Embryonic facial prominence (tissue), 1 donor: ENCODE measurements around the gene TANGO6.
"Not testable (repeated sequence)": the region's sequence is repeated elsewhere in the genome, so short reads cannot be mapped to it uniquely, and the experiment has no call there.

Source experiments
- DNase-seq: peaks from one replicate; pipeline ENCODE4 v3.0.0-alpha.2; 2016; ENCODE audit errors: extremely low spot score

TANGO6 gene

DNA sequence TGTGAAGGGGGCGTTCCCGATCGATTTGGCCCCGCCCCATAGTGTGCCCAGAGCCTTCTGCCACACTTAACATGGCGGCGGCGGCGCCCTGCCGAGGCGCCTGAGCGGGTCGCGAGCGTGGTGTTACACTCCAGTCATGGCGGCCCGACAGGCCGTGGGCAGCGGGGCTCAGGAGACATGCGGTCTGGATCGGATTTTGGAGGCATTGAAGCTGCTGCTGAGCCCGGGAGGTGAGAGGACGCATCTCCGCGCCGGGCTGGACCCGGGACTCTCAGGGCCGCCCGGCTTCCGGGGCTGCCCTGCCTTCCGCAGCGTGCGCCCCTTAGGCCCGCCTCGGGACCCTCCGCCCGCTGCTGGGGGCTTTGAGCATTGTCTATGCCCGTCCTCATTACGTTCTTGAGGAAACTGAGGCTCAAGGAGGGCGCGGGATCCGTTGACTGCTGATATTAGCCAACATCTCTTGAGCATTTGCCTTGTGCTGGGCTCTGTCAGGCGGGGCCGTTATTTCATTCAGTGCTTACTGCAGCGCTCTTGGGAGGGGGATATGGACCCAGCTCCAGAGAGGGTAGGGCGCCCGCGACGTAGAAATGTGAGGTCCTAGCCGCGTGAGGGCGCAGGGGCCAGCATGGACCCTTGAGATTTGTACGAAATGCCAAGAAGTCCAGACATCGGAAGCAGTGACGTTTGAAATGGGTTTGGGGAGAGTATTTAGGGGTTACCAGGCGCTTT lies at the start of gene TANGO6:
Gene TANGO6 (plus strand): TSS at position 50 of the 729 bp plus-strand sequence. CDS start 87 bp downstream, at position 137.
- DNase-seq = peak; percentile 54

DNA sequence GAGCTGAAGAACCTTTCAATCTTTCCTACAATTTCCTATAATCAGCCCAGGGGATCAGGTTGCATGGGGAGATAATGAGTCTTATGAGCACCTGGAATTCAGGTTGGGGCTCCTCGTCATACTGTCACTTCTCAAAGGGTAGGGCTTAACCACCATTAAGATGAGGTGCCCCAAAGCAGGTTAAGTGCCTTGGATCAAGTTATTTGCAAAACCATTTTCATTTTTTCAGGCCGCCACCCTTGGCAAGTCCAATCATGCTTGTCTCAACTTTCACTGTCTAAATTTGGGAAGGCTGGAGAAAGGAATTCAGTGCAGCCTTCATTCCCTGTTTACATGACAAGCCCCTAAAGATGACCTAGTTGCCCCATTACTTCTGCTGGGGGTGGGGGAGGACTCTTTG lies 44.9 kb upstream of the TANGO6 start:
- DNase-seq = no peak

DNA sequence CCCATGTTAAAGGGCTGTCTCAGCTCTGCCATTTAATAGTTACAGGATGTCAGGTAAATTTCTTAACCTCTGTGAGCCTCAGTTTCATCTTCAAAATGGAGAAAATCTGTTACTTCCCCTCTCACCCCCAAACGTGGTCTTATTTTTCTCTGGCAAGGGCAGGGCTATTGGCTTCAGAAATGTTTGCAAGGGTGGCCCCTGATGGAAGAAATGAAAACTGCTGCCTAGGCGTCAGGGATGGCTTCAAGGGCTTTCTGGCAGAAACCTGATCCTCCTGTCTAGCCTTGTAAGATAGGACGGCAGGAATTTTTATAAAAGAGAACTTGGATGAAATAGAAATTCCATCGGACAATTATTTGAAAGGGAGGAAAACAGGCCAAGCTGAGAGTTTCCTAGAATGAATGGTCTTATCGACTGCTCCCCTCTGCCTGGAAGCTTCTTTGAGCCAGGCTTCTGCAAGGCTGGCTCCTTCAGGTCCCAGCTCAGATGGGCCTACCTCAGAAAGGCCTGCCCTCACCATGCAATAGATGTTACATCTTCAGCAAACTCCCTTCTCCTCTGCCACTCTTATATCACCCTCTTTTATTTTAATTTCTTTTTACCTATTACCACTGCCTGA lies 43.0 kb upstream of the TANGO6 start:
- peak; percentile 80 for DNase-seq

DNA sequence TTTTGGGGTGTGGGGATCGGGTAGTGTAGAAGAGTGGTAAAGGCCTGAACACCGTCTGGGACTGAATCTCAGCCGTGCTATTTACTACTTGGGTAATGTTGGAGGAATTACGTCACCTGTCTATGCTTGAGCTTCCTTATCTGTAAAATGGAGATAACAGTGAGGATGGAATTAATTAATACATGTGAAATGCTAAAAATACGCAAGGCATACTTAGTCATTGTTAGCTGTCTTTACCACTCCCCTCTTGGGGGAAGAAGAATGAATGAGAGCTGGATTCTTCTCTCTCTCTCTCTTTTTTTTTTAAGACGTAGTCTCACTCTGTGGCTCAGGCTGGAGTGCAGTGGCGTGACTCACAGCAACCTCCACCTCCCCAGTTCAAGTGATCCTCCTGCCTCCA lies 41.1 kb upstream of the TANGO6 start:
- DNase-seq = no peak

GRCh38 chr16:68806422-68806821 lies 36.9 kb upstream of the TANGO6 start:
- DNase-seq = no peak

GRCh38 chr16:68806981-68807380 lies 36.4 kb upstream of the TANGO6 start:
- no peak for DNase-seq

DNA sequence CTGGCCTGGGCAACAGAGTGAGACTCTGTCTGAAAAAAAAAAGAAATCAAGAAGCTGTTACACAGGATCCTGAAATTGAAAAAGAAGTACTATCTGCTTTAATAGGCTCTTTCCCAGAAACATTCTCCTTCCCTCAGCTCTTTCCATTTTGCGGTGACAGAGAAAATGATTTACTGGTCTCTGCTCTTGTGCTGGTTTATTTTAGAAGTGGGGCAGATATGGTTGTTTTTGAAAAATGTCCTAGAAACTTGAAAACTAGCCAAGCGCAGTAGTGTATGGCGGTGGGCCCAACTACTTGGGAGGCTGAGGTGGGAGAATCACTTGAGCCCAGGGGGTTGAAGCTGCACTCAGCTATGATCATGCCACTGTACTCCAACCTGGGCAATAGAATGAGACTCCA lies 28.8 kb upstream of the TANGO6 start:
- DNase-seq = no peak

DNA sequence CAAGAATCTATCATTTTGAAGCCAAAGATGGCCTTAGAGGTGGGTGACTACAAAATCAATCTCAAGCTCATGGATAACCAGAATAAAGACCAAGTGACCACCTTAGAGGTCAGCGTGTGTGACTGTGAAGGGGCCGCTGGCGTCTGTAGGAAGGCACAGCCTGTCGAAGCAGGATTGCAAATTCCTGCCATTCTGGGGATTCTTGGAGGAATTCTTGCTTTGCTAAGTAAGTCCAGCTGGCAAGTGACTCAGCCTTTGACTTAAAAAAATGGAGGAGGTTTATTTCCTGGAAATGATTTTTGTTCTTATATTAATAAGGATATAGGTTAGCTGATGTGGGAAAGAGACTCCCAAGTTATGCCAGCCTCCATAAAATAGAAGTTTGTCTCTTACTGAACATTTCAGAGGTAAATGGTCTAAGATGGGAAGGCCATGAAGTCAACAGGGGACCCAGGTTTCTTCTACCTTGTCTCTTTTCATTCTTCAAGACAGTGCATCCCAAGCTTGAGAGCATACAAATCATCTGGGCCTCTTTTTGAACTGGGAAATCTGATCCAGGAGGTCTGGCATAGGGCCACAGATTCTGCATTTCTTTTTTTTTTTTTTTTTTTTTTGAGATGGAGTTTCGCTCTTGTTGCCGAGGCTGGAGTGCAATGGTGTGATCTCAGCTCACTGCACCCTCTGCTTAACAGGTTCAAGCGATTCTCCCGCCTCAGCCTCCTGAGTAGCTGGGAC lies 19.8 kb upstream of the TANGO6 start:
- no peak for DNase-seq

DNA sequence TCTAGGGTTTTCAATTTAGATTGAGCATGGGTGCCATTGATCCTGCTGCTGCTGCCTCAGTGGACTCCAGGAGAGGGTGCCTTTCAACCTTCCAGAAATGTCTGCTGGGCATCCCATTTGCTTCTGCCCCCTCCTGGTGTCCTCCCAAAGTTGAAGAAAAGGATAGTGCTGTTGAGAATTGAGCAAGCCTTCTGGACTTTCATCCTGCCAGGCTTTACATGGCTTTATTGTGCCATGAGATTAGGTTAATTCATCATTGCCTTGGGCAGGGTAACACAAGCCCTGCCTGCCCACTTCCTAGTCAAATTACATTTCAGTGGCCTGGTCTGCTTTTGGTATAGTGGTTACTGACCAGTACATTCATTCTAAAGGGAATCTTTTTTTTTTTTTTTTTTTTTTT lies 17.9 kb upstream of the TANGO6 start:
- DNase-seq = no peak

- no peak for DNase-seq
Measured at GRCh38 chr16:68826652-68827051, 16.7 kb upstream of the TANGO6 start.

GRCh38 chr16:68833251-68833650 lies 10.1 kb upstream of the TANGO6 start:
- DNase-seq = no peak

GRCh38 chr16:68834550-68834949 lies 8.8 kb upstream of the TANGO6 start:
- DNase-seq = no peak

DNA sequence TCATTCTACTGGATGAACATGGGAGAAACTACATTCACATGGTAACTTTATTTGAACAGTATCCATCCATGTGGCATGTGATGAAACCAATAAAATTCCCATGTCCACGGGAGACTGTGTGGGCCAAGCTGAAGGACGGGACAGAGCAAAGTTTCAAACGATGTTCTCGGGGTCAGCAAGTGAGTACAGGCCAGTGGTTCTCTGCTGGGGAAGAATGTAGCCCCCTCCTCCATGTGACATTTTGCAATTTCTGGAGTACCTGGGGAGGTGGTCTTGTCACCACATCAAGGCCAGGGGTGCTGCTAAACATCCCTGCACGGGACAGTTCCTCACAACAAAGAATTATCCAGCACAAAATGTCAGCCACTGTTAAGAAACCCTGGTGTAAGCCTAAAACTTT lies 7.4 kb upstream of the TANGO6 start:
- DNase-seq = no peak

DNA sequence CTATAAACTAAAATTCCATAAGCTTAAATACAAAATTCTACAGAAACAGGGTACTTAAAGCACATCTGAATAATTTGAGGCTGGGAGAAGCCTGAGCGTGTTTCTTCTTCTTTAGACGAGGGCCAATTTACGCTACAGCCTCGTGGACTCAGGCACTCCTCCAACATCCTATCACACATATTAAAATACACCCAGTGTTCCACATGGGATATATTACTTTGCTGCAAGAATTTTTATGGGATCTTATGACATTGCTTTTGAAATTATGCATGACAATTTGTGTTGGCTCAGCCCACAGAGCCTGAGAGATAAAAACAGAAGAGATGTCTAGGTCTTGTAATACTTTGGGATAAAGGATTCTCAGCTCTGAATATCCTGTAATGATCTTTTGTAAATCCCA lies 3.5 kb upstream of the TANGO6 start:
- no peak for DNase-seq

DNA sequence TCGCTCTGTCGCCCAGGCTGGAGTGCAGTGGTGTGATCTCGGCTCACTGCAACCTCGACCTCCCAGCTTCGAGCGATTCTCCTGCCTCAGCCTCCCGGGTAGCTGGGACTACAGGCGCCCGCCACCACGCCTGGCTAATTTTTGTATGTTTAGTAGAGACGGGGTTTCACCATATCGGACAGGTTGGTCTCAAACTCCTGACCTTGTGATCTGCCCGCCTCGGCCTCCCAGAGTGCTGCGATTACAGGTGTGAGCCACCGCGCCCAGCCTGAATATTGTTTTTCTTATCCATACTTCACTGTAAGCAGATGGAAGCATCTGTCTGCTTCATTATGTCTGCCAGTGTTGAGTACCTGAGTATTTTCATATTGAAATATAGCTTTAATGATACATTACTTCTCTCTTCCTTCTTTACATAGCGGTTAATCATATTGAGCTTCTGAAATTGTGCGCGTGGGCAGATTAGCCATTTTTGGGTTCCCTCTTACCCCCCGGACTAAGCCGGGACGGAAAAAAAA lies 308 bp upstream of the TANGO6 start:
- not testable (repeated sequence) for DNase-seq

DNA sequence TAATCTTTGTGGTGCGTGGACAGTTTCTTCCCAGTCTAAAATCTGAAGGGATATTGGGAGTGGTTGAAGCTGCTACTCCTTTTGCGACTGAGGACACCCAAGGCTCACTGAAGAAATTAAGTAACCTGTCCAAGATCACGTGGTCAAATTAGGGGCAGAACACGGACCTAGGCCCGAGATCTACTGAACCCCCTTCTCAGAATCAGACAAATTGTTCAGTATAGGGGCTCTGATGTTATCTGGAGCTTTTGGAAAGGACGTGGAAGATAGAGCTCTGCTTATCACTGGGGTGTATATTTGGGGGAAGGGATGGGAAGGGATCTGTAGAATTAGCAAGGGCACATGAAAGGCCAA lies 857 bp downstream of the TANGO6 start:
- DNase-seq = no peak

DNA sequence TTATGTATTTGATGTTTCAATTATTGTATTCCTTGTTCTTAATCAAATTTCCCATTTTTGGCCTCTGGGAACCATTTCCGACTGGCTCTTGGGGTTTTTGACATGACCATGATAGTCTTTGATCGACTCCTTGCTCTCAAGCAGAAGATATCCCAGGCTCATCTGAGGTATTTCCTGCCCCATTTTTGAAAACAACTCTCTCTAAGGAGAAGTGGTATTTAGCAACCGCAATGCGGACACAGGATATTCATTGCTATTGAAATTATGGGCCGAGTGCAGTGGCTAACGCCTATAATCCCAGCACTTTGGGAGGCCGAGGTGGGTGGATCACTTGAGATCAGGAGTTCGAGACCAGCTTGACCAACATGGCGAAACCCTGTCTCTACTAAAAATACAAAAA lies 5.5 kb downstream of the TANGO6 start:
- DNase-seq = no peak

GRCh38 chr16:68850481-68850880 lies 7.2 kb downstream of the TANGO6 start:
- DNase-seq = no peak

GRCh38 chr16:68851601-68852000 lies 8.3 kb downstream of the TANGO6 start:
- DNase-seq = no peak

- DNase-seq = no peak
Measured at GRCh38 chr16:68857479-68857878, 14.1 kb downstream of the TANGO6 start.

DNA sequence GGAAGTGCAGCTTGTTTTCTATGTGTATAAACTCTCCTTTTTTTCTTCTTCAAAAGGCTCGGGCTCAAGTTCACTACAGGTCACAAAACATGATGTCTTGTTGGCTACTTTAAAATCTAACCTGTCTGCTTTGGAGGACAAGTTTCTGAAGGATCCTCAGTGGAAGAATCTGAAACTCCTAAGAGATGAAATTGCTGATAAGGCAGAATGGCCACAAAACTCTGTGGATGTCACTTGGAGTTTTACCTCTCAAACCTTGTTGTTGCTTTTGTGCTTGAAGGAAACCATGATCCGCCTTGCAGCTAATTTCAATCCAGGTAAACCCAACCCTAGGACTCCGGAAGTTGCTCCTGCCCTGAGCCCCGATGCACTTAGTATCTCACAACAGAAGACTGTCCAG lies 16.5 kb downstream of the TANGO6 start:
- DNase-seq = no peak

DNA sequence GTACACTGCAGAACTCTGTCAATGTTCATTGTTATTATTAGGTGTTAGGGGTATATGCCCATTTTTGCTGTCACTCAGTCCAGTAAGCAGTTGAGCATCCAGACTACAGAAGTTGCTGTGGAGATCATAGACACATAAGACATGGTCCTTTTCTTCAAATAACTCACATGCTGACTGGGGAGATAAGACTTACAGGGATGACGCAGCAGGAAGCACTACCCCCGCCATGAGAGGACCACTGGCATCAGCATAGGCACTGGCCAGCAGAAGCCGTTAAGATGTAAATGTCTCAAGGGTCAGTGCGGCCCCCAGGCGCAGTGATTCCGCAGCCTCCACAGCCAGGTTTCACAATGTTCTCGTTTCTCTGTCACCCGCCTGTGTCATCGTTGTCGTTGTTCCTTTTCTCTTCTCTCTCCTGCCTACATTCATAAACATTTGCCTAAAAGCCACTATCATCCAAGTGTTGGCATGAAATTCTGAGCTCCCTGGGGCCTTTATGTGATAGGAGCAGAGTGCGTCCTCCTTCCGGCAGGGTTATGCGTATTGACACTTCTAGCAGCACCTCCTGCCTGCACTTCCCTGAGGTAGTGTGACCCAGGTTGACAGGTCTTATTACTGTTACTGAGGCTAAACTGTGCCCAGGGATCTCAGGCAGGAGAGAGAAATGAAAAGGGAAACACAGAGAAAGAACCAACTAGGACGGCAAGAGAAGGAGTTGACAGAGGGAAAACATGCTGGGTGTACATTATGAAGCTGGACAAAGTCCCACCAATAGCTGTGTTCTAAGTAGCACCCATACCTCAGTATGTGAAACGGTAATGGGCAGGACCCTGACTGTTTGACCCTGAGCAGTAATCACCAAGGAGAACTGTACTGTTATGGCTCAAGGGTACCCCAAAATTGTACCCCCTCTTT lies 17.9 kb downstream of the TANGO6 start:
- no peak for DNase-seq
